HAP-1 (cell line): ENCODE measurements around the gene TM9SF3.

Experiments
- DNase-seq, 2 experiments: peaks; one replicate each; pipeline ENCODE4 v3.0.0-alpha.2; 2016 to 2020; ENCODE audit warnings: low spot score in 2 of 2
- H3K27me3 ChIP-seq: fragments of 250-450 bp; sonication (Bioruptor Pico); 2 replicates; pipeline ENCODE4 v1.5.1; 2020; ENCODE audit warnings: low read depth, mild to moderate bottlenecking, moderate library complexity
- H3K36me3 ChIP-seq: fragments of 250-450 bp; sonication (Bioruptor Pico); replicated peaks from 2 replicates; pipeline ENCODE4 v1.5.1; 2020; ENCODE audit warnings: mild to moderate bottlenecking
- H3K4me1 ChIP-seq: fragments of 250-450 bp; sonication (Bioruptor Pico); 2 replicates; pipeline ENCODE4 v1.5.1; 2020; ENCODE audit warnings: mild to moderate bottlenecking
- H3K4me3 ChIP-seq: fragments of 250-450 bp; sonication (Bioruptor Pico); 2 replicates; pipeline ENCODE4 v1.5.1; 2020; ENCODE audit warnings: mild to moderate bottlenecking, moderate library complexity
- H3K9me3 ChIP-seq: fragments of 250-450 bp; sonication (Bioruptor Pico); 2 replicates; pipeline ENCODE4 v1.5.1; 2020; ENCODE audit warnings: mild to moderate bottlenecking, moderate library complexity
- in situ Hi-C: fragments of 300-500 bp; cut with MboI; formaldehyde crosslinking; loops from 3 replicates; pipeline ENCODE4 v1.14.3; 2020; ENCODE audit warnings: low sequenced_read_pairs, inconsistent platforms, mixed read lengths

Gene TM9SF3

GRCh38 chr10:96586419-96587263 is at the start of gene TM9SF3:
Gene TM9SF3, minus strand, starts transcription at chr10:96587012. Its CDS starts 177 bp downstream, at chr10:96586835.
- peaks cover 3% of the 10 kb centered on the region; the same call in 1 of the 2 replicates for H3K36me3 ChIP-seq
- H3K4me3 ChIP-seq = peak within 1 kb of the TSS; percentile 85
- in situ Hi-C loops = no loop called here
- peaks cover 27% of the 10 kb centered on the region for H3K4me1 ChIP-seq
- no peaks in the 10 kb centered on the region for H3K9me3 ChIP-seq
- DNase-seq = peak; percentile 82 to 94
- no peaks in the 10 kb centered on the region for H3K27me3 ChIP-seq

GRCh38 chr10:96636551-96636950 is 49.7 kb upstream of the TM9SF3 start:
- Histone ChIP-seq H3K4me1 (no peaks in the 10 kb centered on the region), H3K36me3 (no peaks in the 10 kb centered on the region), H3K4me3 (no peak overlapping the region), H3K27me3 (no peaks in the 10 kb centered on the region), H3K9me3 (no peaks in the 10 kb centered on the region)
- DNase-seq = no peak
- in situ Hi-C loops = loop anchor here (25.0 kb wide), 1 partner anchor 576 kb away; no protein-coding TSS in a partner anchor

- Histone ChIP-seq H3K9me3 (no peaks in the 10 kb centered on the region), H3K27me3 (no peaks in the 10 kb centered on the region), H3K4me3 (no peak overlapping the region), H3K36me3 (no peaks in the 10 kb centered on the region), H3K4me1 (no peaks in the 10 kb centered on the region)
- DNase-seq = peak in 1 of 2 experiments; percentile 24
- in situ Hi-C loops = loop anchor here (25.0 kb wide), 1 partner anchor 579 kb away; no protein-coding TSS in a partner anchor
Observed at GRCh38 chr10:96632974-96633710, 46.3 kb upstream of the TM9SF3 start.

GRCh38 chr10:96627292-96627691 is 40.5 kb upstream of the TM9SF3 start:
- DNase-seq = no peak
- Histone ChIP-seq H3K4me3 (no peak overlapping the region), H3K4me1 (no peaks in the 10 kb centered on the region), H3K27me3 (no peaks in the 10 kb centered on the region), H3K36me3 (no peaks in the 10 kb centered on the region), H3K9me3 (no peaks in the 10 kb centered on the region)
- in situ Hi-C loops = loop anchor here (25.0 kb wide), 1 partner anchor 585 kb away; no protein-coding TSS in a partner anchor

- H3K36me3 ChIP-seq = no peaks in the 10 kb centered on the region
- DNase-seq = no peak
- no peak overlapping the region for H3K4me3 ChIP-seq
- H3K27me3 ChIP-seq = no peaks in the 10 kb centered on the region
- H3K9me3 ChIP-seq = no peaks in the 10 kb centered on the region
- no peaks in the 10 kb centered on the region for H3K4me1 ChIP-seq
- in situ Hi-C loops = loop anchor here (25.0 kb wide), 1 partner anchor 586 kb away; no protein-coding TSS in a partner anchor
Observed at GRCh38 chr10:96626795-96627194, 40.0 kb upstream of the TM9SF3 start.

- DNase-seq = no peak
- Histone ChIP-seq H3K27me3 (no peaks in the 10 kb centered on the region), H3K36me3 (no peaks in the 10 kb centered on the region), H3K4me1 (no peaks in the 10 kb centered on the region), H3K4me3 (no peak overlapping the region), H3K9me3 (no peaks in the 10 kb centered on the region)
- in situ Hi-C loops = loop anchor here (25.0 kb wide), 1 partner anchor 587 kb away; no protein-coding TSS in a partner anchor
Observed at GRCh38 chr10:96625173-96625572, 38.4 kb upstream of the TM9SF3 start.

GRCh38 chr10:96622013-96622787 is 35.4 kb upstream of the TM9SF3 start:
- Histone ChIP-seq H3K27me3 (no peaks in the 10 kb centered on the region), H3K36me3 (no peaks in the 10 kb centered on the region), H3K9me3 (no peaks in the 10 kb centered on the region), H3K4me1 (no peaks in the 10 kb centered on the region), H3K4me3 (no peak overlapping the region)
- DNase-seq = no peak
- in situ Hi-C loops = no loop called here

GRCh38 chr10:96619796-96620773 is 33.3 kb upstream of the TM9SF3 start:
- in situ Hi-C loops = no loop called here
- no peak for DNase-seq
- no peaks in the 10 kb centered on the region for H3K9me3 ChIP-seq

GRCh38 chr10:96619120-96619519 is 32.3 kb upstream of the TM9SF3 start:
- Histone ChIP-seq H3K36me3 (no peaks in the 10 kb centered on the region), H3K4me3 (no peak overlapping the region), H3K4me1 (no peaks in the 10 kb centered on the region), H3K9me3 (no peaks in the 10 kb centered on the region), H3K27me3 (no peaks in the 10 kb centered on the region)
- no peak for DNase-seq
- in situ Hi-C loops = no loop called here

More at GRCh38 chr10:96619796-96620773, 33.3 kb upstream of the TM9SF3 start:
- H3K4me3 ChIP-seq = no peak overlapping the region
- H3K27me3 ChIP-seq = no peaks in the 10 kb centered on the region
- H3K4me1 ChIP-seq = no peaks in the 10 kb centered on the region
- no peaks in the 10 kb centered on the region for H3K36me3 ChIP-seq

- no peaks in the 10 kb centered on the region for H3K9me3 ChIP-seq
- no peaks in the 10 kb centered on the region for H3K4me1 ChIP-seq
- no peaks in the 10 kb centered on the region for H3K27me3 ChIP-seq
- no peaks in the 10 kb centered on the region for H3K36me3 ChIP-seq
- no peak for DNase-seq
- H3K4me3 ChIP-seq = no peak overlapping the region
- in situ Hi-C loops = no loop called here
Observed at GRCh38 chr10:96618653-96619052, 31.8 kb upstream of the TM9SF3 start.

GRCh38 chr10:96616961-96617360 is 30.1 kb upstream of the TM9SF3 start:
- in situ Hi-C loops = no loop called here
- H3K9me3 ChIP-seq = no peaks in the 10 kb centered on the region
- no peaks in the 10 kb centered on the region for H3K4me1 ChIP-seq
- no peak for DNase-seq
- no peak overlapping the region for H3K4me3 ChIP-seq
- no peaks in the 10 kb centered on the region for H3K27me3 ChIP-seq
- no peaks in the 10 kb centered on the region for H3K36me3 ChIP-seq

GRCh38 chr10:96614515-96614914 is 27.7 kb upstream of the TM9SF3 start:
- Histone ChIP-seq H3K27me3 (no peaks in the 10 kb centered on the region), H3K36me3 (no peaks in the 10 kb centered on the region), H3K4me3 (no peak overlapping the region), H3K4me1 (no peaks in the 10 kb centered on the region), H3K9me3 (no peaks in the 10 kb centered on the region)
- DNase-seq = no peak
- in situ Hi-C loops = no loop called here
